ENCODE measurements around the gene C11orf91.

DNA sequence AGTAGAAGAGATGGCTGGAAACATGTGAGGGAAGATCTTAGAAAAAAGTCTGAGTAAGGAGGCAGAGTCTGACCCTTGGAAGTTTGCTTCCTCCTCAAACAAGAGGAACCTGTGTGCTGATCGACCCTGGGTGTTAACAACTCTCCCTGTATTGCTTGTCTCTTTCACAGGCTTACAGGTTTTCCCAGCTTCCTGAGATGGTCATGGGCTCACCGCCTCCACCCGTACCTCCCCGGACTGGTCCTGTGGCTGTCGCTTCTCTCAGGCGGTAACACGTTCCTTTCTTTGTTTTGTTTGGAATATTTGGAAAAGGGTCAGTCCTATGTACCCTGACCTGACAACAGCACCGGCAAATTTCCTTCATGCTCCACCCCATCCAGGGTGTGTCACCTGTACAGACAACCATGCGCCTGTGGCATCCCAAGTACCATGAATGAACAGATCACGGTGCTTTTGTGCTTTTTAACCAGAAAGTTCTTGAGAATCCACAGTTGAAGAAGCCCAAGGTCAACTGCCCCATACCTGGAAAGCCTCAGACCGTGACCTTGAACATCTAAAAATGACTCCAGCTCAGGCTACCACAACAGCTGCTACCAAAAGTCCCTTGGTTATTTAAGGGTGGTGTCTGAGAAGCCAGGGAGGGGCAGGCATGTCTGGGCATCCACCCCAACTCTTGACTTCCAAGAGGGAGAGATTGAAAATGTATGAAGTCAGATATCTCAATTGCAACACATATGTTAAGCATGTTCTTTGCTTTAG lies 44.6 kb downstream of the C11orf91 start:
- TF ChIP-seq, protein P1, sequence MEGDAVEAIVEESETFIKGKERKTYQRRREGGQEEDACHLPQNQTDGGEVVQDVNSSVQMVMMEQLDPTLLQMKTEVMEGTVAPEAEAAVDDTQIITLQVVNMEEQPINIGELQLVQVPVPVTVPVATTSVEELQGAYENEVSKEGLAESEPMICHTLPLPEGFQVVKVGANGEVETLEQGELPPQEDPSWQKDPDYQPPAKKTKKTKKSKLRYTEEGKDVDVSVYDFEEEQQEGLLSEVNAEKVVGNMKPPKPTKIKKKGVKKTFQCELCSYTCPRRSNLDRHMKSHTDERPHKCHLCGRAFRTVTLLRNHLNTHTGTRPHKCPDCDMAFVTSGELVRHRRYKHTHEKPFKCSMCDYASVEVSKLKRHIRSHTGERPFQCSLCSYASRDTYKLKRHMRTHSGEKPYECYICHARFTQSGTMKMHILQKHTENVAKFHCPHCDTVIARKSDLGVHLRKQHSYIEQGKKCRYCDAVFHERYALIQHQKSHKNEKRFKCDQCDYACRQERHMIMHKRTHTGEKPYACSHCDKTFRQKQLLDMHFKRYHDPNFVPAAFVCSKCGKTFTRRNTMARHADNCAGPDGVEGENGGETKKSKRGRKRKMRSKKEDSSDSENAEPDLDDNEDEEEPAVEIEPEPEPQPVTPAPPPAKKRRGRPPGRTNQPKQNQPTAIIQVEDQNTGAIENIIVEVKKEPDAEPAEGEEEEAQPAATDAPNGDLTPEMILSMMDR (IDR thresholded peaks at IDR 0.05): no peak
- no peak for TF ChIP-seq EZH2 (IDR thresholded peaks at IDR 0.05)

Measured in neural progenitor cell (in vitro differentiated cells).